ENCODE measurements around the gene CREB3L1.
"Not testable (repeated sequence)": the region's sequence is repeated elsewhere in the genome, so short reads cannot be mapped to it uniquely, and the experiment has no call there.

GRCh38 chr11:46304036-46304435 is 26.6 kb downstream of the CREB3L1 start:
- not testable (repeated sequence) for TF ChIP-seq JUN (IDR thresholded peaks at IDR 0.05; ENCODE audit: borderline replicate concordance, insufficient read depth, insufficient read length, low read depth); CTCF (IDR thresholded peaks at IDR 0.05; ENCODE audit: extremely low read depth in 1 of 2, insufficient read depth in 1 of 2, low read depth in 1 of 2, low read length in 2 of 2); EZH2 (IDR thresholded peaks at IDR 0.05; ENCODE audit: borderline replicate concordance, low read depth, low read length, severe bottlenecking); MAX (IDR thresholded peaks at IDR 0.05; ENCODE audit: insufficient read depth, insufficient read length); POLR2A (IDR thresholded peaks at IDR 0.05; ENCODE audit: low read depth, low read length); POLR2AphosphoS5 (IDR thresholded peaks at IDR 0.05; ENCODE audit: insufficient read depth, low read depth, low read length); FOS (IDR thresholded peaks at IDR 0.05; ENCODE audit: borderline replicate concordance, insufficient read depth, low read length); MYC (IDR thresholded peaks at IDR 0.05; ENCODE audit: low read depth, low read length); GATA2 (IDR thresholded peaks at IDR 0.05; ENCODE audit: insufficient read depth, insufficient read length, low read depth, low read length)

Measured in endothelial cell of umbilical vein (primary cell).